ENCODE measurements around the gene CHST9. TPM values are rescaled to one million over a fixed set of nuclear protein-coding genes. Genes with fewer than 3 reads are reported as not detected.

The CHST9 gene
- polyA plus RNA-seq, 1 donor from 2014 or later, result 0.32 TPM

- H2AFZ ChIP-seq (ENCODE audit: low read depth, low read length), result no peak overlapping the region
- no peaks in the 10 kb centered on the region for H3K79me2 ChIP-seq (replicated peaks; ENCODE audit: insufficient read depth, low read length)
- H3K9me3 ChIP-seq (ENCODE audit: low read length), result no peaks in the 10 kb centered on the region
- no peak overlapping the region for H3K9ac ChIP-seq (ENCODE audit: low read length)
- no peaks in the 10 kb centered on the region for H3F3A ChIP-seq (ENCODE audit: insufficient read depth, low read length, poor library complexity, severe bottlenecking)
- H3K9me2 ChIP-seq (ENCODE audit: insufficient read depth, low read length), result no peaks in the 10 kb centered on the region
- H4K20me1 ChIP-seq (ENCODE audit: insufficient read depth), result no peaks in the 10 kb centered on the region
- H3K27me3 ChIP-seq (ENCODE audit: insufficient read depth, low read depth, low read length), result no peaks in the 10 kb centered on the region
- no peak overlapping the region for H3K4me3 ChIP-seq (ENCODE audit: low read length)
- TF ChIP-seq MXI1 (conservative IDR thresholded peaks at IDR 0.05; ENCODE audit: poor library complexity, severe bottlenecking) (no peak), RAD21 (conservative IDR thresholded peaks at IDR 0.05) (no peak), REST (IDR thresholded peaks at IDR 0.05; ENCODE audit: borderline replicate concordance) (no peak), SMC3 (conservative IDR thresholded peaks at IDR 0.05; ENCODE audit: poor library complexity) (no peak), POLR2AphosphoS5 (IDR thresholded peaks at IDR 0.05) (no peak), CTCF (IDR thresholded peaks at IDR 0.05; ENCODE audit: poor library complexity, severe bottlenecking) (no peak), TAF1 (IDR thresholded peaks at IDR 0.05; ENCODE audit: low read depth) (no peak), EZH2 (IDR thresholded peaks at IDR 0.05; ENCODE audit: borderline replicate concordance, insufficient read depth, low read length, poor library complexity, severe bottlenecking) (no peak), EP300 (conservative IDR thresholded peaks at IDR 0.05; ENCODE audit: poor library complexity, severe bottlenecking) (no peak)
- no peak overlapping the region for H3K4me2 ChIP-seq (ENCODE audit: low read length)
- H3K36me3 ChIP-seq (ENCODE audit: insufficient read depth, low read length), result no peaks in the 10 kb centered on the region
- no peak overlapping the region for H3K27ac ChIP-seq (ENCODE audit: low read length)
Observed at GRCh38 chr18:26961839-26962238, 223.3 kb downstream of the CHST9 start.

- no peak overlapping the region for H3K27ac ChIP-seq (ENCODE audit: low read length)
- no peak overlapping the region for H2AFZ ChIP-seq (ENCODE audit: low read depth, low read length)
Observed at GRCh38 chr18:26960911-26961310, 224.2 kb downstream of the CHST9 start.

More at GRCh38 chr18:26960911-26961310, 224.2 kb downstream of the CHST9 start:
- H3K79me2 ChIP-seq (replicated peaks; ENCODE audit: insufficient read depth, low read length), result no peaks in the 10 kb centered on the region
- no peaks in the 10 kb centered on the region for H3K36me3 ChIP-seq (ENCODE audit: insufficient read depth, low read length)
- H3K9me3 ChIP-seq (ENCODE audit: low read length), result no peaks in the 10 kb centered on the region
- no peaks in the 10 kb centered on the region for H3K27me3 ChIP-seq (ENCODE audit: insufficient read depth, low read depth, low read length)
- no peak overlapping the region for H3K4me2 ChIP-seq (ENCODE audit: low read length)
- H4K20me1 ChIP-seq (ENCODE audit: insufficient read depth), result no peaks in the 10 kb centered on the region
- H3K9me2 ChIP-seq (ENCODE audit: insufficient read depth, low read length), result no peaks in the 10 kb centered on the region
- TF ChIP-seq REST (IDR thresholded peaks at IDR 0.05; ENCODE audit: borderline replicate concordance) (no peak), SMC3 (conservative IDR thresholded peaks at IDR 0.05; ENCODE audit: poor library complexity) (no peak), POLR2AphosphoS5 (IDR thresholded peaks at IDR 0.05) (no peak), MXI1 (conservative IDR thresholded peaks at IDR 0.05; ENCODE audit: poor library complexity, severe bottlenecking) (no peak), EZH2 (IDR thresholded peaks at IDR 0.05; ENCODE audit: borderline replicate concordance, insufficient read depth, low read length, poor library complexity, severe bottlenecking) (no peak), CTCF (IDR thresholded peaks at IDR 0.05; ENCODE audit: poor library complexity, severe bottlenecking) (no peak), EP300 (conservative IDR thresholded peaks at IDR 0.05; ENCODE audit: poor library complexity, severe bottlenecking) (no peak), TAF1 (IDR thresholded peaks at IDR 0.05; ENCODE audit: low read depth) (no peak), RAD21 (conservative IDR thresholded peaks at IDR 0.05) (no peak)
- H3K9ac ChIP-seq (ENCODE audit: low read length), result no peak overlapping the region
- no peaks in the 10 kb centered on the region for H3F3A ChIP-seq (ENCODE audit: insufficient read depth, low read length, poor library complexity, severe bottlenecking)
- H3K4me3 ChIP-seq (ENCODE audit: low read length), result no peak overlapping the region

Data from neural cell (in vitro differentiated cells).